GM19467 (cell line): ENCODE data around the gene PPRC1.
A peak's percentile ranks its signal among the peaks of the same experiment; 100 is the strongest.

Source experiments
- ATAC-seq: cut with Tn5 transposase; IDR thresholded peaks from one replicate; pipeline ENCODE4 v1.9.1; 2021; ENCODE audit warnings: mild to moderate bottlenecking, moderate library complexity; ENCODE audit not compliant: unreplicated experiment

PPRC1 gene

DNA sequence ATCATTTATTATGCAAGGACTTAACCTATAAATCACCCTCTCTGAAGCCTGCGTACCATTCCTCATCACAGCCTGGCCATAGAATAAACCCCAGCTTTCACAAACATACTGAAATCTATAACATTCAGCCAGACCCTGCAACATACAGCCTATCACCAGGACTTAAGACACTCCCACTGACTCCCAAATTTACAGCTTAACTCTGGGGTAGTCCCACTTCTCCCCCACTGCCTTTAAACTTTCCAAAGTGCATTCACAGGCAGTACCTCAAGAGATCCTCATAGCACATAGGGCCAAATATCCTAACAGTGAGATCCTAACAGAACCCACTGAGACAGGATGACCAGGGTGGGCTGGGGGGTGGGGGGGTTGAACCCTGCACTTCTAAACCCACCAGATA lies 16.2 kb upstream of the PPRC1 start:
- ATAC-seq, result no peak

DNA sequence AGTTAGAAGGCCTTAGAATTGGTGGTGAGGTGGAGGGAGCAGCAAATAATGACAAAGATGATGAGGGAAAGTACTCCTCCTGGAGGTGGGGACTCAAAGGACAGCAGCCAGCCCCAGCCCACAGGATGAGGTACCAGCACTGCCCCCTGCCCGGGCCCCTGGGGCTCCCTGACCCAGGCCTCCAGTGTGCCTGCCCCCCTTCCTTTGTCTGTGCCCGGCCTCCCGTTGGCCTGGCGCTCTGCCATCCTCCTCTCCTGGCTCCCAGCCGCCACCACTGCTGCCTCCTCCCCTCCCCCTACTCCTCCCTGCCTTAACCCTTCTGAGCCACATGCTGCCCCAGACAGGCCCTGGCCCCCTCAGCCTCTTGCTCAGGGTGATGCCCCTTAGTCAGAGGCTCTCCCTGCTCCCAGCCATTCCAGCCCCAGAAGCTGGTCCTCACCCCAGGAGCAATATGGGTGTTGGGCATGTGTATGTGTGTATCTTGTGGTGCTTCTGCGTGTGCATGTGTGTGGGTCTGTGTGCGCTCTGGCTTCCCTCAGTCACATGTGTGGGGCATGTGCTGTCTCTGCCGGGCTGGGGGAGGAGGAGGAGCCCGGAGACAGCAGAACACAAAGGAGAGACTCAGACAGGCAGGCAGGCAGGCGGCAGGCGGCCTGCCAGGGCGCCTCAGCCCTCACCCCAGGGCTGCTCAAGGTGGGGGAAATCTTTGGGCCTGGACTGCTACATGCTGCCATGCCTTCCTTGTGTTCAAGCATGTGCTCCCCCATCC lies 15.3 kb upstream of the PPRC1 start:
- ATAC-seq, result no peak

DNA sequence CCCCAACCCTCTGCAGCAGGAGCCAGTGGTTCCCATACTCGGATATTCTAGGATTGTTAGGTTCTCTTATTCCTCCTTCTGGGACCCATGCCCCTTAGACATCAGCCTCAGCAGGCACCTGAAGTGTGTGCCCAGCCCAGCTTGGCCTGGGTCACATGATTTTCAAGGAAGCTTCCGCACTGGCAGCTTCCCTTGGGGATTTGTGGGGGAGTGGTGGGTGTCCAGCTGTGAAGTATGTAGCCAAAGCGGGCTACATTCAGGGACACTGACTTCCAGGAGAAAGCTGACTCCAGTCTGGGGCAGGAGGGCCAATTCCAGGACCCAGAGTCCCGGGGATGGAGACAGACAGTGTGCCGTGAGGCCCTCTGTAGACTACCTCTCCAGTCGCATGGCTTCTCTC lies 14.0 kb upstream of the PPRC1 start:
- no peak for ATAC-seq

DNA sequence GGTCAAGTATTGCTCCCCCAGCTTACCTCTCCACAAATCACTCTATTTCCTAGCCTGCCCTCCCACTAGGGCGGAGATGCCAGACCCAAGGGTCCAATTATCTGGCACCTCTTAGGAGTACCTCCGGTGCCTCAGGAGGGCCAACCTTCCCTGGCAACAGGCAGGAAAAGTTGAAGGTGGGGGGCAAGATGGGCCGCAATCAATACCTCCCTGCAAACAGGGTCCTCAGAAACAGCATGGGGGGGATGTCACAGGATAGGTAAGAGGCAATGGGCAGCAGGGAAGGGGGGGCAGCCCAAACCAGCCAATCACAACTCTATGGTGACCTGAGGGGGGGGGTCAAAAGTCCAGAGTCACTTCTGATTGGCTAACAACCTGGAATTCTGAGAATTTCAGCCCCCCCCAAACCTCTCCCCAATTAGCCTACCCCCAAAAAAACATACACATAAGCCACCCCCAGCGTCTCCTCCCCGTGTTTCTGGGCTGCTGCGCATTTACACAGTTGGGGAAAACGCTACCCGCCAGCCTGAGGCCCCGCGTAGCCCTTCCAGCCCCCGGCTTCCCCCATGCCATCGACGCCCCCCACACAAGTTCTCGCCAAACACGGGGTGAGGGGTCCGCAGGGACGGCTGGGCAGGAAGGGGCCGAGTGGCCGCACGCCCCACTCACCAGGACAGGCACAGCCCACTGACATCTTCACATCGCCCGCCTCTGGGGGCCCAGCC lies 13.3 kb upstream of the PPRC1 start:
- ATAC-seq, result no peak

DNA sequence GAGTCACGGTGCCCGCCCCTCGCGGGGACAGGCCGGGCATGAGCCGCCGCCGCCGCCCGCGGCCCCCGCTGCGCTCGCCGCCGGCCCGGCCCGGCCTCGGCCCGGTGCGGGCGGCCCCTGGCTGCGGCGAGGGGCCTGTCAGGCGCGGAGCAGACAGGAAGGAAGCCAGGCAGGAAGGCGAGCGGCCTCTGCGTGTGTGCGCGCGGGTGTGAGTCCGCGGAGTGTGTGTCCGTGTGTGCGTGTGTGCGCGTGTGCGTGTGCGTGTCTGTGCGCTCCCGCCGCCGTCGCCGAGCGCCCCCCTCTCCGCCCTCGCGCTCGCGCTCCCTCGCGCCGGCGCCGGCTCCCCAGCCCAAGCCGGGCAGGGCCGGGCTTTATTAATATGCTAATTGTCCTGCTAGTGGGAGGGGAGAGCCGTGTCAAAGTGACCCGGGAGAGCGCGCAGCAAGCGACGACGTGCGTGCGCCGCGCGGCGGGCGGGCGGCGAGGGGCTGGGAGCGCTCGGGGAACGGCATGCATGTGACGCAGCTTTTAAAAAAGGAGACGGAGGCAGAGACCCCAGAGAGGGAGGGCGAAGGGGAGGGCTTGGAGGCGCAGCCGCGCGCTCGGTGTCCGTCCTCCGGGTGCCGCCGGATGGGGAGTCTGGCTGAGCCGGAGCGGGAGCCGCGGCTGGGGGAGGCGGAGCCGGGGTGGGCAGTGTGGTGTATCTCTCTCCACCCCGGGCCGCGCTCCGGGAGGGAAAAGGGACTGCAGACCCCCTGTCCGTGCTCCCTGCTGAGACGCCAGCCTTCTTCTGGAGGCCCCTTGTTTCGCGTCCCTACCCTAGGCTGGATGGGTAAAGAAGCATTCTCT lies 12.5 kb upstream of the PPRC1 start, which contains the start of gene LDB1:
LDB1 (minus strand) TSS at position 227 of the 849 bp plus-strand sequence. CDS start 258 bp downstream, outside the sequence.
- peak; percentile 57 for ATAC-seq

DNA sequence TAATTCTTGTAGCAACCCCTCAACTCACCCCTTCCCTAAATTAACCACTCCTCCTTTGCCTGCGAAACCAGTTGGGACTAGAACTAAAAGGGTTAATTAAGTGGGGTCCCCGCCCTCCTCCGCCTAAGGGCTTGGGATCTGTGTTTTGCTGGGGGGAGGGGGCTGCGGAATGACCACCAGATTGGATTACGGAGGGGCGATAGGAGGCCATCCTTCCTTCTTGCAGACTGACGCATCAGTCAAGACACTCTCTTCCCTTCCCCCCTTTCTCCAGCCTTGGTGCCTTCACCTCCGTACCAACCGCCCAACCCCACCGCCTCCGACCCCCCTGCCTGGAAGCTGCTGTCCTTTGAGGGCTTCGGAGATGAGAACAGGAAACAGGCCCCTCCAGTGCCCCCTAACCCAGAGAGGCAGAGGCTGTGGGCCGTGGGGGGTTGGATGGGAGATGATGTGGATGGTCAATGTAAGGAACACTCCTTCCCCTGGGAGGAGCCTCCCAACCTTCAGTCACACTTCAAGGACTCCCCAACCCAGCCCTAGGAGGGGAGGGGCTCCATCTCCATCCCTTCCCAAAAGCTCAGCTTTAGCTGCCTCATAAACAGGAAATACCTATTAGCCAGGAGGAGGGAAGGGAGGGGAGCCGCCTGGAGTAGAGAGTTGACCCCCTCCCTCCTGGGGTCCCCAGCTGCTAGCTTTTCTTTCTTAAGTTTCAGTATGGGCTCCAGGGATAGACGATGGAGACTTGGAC lies 11.7 kb upstream of the PPRC1 start:
- no peak for ATAC-seq

DNA sequence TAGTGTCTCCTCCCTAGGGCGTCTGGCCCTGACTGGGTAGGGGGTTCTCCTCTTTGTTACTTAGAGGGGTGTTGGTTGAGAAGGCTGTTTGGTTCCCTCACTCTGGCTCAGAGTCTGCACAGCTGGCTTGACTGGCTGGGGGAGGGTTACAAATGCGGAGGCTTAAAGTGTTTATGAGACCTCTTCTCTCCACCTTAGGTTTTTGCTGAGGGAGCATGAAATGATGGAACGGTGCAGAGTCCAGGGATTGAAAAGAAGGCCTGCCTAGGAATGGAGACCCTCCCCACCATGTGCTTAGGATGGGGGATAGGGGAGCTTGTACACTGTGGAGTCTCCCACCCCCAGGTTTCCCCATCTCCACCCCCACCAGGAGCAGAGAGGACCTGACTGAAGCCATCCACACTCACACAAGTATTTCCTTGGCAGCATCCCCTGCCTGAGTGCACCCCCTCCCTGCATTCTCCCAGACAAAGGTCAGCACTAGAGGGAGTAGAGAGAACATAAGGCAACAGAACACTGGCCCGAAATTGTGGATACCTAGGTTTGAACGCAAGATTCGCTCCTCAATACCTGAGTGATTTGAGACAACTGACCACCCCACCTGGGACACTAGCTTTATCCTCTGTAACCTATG lies 11.0 kb upstream of the PPRC1 start:
- no peak for ATAC-seq

DNA sequence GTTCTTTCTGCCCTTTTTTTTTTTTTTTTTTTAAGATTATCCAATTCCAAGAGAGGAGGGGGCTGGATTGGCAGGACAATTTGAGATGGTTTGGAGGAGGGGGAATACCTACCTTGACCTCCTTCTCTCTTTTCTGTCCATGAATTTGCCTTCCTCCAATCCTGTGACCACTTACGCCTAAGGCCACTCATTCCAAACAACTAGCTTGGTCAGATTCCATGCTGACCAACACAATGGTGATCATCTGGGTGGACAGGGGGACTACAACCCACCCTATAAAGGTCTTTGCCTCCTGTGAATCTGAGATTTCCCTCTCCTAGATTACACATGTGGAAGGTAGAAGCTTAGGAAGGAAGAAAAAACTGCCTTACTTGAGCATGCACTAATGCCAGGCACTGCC lies 10.4 kb upstream of the PPRC1 start:
- ATAC-seq, result no peak

DNA sequence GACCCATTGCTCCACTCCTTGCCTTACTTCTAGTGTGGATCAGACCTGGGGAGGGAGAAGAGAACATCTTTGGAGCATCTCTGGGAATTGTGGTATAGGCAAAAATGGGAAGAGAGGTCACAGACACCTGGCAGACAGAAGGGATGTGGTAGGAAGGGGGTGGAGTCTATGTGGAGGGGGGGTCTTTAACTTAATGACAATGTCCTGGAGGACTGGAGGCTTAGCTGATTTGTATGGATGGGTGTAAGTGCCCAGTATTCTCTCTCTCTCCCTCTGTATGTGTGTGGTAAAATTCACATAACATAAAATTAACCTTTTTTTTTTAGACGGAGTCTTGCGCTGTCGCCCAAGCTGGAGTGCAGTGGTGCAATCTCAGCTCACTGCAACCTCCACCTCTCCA lies 9.6 kb upstream of the PPRC1 start:
- ATAC-seq, result no peak

DNA sequence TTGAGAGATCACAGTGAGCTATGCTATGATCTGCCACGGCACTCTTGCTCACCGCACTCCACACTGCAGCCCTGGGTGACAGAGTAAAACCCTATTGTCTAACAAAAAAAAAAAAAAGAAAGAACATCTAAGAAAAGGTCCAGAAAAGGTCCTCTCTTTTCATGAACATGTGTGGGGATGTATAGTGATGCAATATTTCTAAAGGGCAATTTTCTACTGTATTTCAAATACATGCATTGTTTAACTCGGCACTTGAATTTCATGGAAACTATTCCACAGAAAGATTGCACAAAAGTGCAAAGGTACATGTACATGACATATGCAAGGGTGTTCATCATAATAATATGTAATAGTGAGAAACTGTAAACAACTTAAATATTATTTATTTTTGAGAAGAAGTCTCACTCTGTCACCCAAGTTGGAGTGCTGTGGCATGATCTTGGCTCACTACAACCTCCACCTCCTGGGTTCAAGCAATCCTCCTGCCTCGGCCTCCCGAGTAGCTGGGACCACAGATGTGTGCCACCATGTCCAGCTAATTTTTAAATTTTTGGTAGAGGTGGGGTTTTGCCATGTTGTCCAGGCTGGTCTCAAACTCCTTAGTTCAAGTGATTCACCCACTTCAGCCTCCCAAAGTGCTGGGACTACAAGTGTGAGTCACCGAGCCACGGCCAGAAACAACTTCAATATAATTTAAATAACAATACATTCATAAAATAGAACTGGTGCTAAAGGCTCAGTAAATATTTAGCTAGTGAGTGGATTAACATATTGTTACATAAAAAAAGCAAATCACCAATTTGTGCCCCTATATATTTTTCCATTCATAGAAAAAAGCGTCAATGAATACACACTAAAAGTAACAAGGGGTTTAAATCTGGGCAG lies 1.3 kb upstream of the PPRC1 start:
- no peak for ATAC-seq

DNA sequence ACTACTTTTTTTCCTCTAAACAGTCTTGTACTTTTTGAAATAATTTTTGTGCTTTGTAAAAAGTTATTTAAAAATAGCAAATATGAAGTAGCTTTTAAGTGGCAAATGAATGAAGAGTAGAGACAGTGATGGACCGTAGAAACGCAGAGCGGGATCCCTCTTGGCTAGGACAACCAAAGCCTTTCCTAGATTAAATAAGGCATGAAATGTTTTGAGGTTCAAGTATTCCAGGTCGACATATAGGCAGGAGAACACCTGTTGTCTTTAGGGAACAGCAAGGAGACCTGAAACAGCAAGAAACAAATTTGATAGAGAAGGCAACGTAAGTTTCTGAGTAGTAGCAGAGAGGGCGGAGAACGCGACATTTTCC lies 662 bp upstream of the PPRC1 start:
- no peak for ATAC-seq

DNA sequence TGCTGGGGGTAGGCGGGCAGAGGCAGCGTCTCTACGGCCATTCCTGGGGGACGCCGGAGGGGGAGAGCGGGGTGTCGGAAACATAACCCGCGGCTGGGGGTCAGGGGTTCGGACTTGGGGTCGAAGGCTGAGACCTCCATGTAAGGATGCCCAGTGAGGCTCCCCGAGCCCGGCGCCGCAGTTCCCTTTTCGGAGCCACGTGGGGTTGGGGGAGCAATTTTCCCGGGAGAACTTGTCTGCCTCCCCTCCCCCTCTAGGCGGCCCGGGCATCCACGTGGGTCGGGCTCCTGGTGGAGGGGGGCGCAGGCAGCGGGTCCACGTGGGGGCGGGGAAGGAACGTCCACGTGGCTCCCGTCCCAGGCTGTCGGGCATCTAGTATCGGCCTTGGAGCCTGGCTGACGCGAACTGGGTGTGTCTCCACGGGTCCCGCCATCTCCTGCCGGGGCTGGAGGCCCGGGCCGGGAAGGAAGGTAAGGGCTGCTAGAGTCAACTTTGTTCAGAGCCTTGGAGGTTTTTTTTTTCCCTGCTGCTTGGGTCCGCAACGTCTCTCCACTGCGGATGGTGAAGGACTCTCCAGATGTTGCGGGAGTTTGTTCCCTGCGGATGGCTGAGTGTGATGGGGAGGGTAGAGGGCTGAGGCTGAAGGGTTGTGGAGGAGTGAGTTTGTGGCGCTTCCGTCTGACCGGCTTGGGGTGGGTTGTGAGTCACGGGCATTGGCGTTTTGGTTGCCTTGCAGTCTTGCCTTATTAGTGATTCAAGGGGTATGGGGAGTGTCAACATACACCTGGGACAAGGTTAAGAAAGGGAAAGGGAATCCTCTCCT lies 744 bp downstream of the PPRC1 start:
- ATAC-seq, result no peak

DNA sequence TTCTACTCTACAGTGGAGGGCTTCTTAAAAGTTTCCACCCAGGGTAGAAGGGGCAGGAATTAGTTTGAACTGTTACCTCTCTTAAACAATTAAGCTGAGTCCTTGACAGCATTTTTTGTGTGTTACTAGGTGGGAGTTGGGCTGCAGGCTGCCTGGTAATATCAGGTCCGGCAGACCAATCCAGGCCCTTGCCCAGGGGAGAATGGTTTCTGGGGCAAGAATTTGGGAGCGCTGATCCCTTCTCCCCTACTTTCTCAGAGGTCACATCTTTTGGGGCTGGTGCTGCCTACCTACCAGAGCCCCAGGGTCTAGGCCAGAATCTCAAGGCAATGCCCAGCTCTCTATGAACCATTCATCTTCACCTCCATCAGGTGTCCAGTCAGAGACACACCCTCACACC lies 1.6 kb downstream of the PPRC1 start:
- ATAC-seq, result no peak

DNA sequence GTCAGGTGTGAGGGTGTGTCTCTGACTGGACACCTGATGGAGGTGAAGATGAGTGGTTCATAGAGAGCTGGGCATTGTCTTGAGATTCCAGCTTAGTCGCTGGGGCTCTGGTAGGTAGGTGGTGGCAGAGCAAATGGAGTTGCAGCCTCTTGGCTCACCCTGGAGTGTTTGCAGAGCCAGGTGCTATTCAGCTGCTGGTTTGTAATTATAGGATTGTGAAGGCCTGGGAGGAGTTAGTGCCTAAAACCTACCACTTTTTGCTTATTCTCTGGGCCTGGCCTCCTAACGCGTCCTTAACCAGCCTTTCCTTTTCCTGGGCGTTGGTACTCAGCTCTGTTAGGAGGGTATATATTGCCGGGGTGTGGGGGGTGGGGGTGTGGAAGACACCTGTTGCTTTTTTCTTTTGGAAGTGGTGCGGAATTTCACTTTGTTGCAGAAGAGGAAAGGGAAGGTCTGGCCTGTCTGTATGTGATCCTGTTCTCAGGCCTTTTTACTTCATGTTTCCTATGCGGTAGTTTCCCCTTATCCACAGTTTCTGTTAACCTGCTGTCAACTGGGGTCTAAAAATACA lies 3.2 kb downstream of the PPRC1 start:
- ATAC-seq, result no peak

DNA sequence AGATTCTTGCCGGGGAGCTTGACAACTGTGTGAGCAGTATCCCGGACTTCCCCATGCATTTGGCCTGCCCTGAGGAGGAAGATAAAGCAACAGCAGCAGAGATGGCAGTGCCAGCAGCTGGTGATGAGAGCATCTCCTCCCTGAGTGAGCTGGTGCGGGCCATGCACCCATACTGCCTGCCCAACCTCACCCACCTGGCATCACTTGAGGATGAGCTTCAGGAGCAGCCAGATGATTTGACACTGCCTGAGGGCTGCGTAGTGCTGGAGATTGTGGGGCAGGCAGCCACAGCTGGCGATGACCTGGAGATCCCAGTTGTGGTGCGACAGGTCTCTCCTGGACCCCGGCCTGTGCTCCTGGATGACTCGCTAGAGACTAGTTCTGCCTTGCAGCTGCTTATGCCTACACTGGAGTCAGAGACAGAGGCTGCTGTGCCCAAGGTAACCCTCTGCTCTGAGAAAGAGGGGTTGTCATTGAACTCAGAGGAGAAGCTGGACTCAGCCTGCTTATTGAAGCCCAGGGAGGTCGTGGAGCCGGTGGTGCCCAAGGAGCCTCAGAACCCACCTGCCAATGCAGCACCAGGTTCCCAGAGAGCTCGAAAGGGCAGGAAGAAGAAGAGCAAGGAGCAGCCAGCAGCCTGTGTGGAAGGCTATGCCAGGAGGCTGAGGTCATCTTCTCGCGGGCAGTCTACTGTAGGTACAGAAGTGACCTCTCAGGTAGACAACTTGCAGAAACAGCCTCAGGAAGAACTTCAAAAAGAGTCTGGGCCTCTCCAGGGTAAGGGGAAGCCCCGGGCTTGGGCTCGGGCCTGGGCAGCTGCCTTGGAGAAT lies 6.7 kb downstream of the PPRC1 start:
- ATAC-seq, result no peak

DNA sequence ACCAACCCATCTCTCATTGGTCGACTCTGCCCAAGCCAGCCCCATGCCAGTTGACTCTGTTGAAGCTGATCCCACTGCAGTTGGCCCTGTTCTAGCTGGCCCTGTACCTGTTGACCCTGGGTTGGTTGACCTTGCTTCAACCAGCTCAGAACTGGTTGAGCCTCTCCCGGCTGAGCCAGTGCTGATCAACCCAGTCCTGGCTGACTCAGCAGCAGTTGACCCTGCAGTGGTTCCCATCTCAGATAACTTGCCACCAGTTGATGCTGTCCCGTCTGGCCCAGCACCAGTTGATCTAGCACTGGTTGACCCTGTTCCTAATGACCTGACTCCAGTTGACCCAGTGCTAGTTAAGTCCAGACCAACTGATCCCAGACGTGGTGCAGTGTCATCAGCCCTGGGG lies 7.4 kb downstream of the PPRC1 start:
- ATAC-seq, result no peak

DNA sequence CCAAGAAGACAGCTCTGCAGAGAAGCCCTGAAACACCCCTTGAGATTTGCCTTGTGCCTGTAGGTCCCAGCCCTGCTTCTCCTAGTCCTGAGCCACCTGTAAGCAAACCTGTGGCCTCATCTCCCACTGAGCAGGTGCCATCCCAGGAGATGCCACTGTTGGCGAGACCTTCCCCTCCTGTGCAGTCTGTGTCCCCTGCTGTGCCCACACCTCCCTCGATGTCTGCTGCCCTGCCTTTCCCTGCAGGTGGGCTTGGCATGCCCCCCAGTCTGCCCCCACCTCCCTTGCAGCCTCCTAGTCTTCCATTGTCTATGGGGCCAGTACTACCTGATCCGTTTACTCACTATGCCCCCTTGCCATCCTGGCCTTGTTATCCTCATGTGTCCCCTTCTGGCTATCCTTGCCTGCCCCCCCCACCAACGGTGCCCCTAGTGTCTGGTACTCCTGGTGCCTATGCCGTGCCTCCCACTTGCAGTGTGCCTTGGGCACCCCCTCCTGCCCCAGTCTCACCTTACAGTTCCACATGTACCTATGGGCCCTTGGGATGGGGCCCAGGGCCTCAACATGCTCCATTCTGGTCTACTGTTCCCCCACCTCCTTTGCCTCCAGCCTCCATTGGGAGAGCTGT lies 8.2 kb downstream of the PPRC1 start:
- ATAC-seq, result no peak
